Suprapubic skin (tissue), 4 donors: Measurements from ENCODE around the gene TRPM2. TPM values are rescaled to one million over a fixed set of nuclear protein-coding genes. Genes with fewer than 3 reads are reported as not detected.

Experiments
- DNase-seq, 2 donors: peaks; one replicate each; pipeline ENCODE4 v3.0.0-alpha.2; 2019; ENCODE audit warnings: low spot score in 2 of 2
- H3K27ac ChIP-seq: fragments of 200-600 bp; sonication (generic); one replicate; pipeline ENCODE4 v1.5.1; 2019
- H3K27me3 ChIP-seq: fragments of 200-600 bp; sonication (generic); one replicate; pipeline ENCODE4 v1.5.1; 2019
- H3K36me3 ChIP-seq: fragments of 200-600 bp; sonication (generic); one replicate; pipeline ENCODE4 v1.5.1; 2019
- H3K4me1 ChIP-seq: fragments of 200-600 bp; sonication (generic); one replicate; pipeline ENCODE4 v1.5.1; 2019
- H3K4me3 ChIP-seq: fragments of 200-600 bp; sonication (generic); one replicate; pipeline ENCODE4 v1.5.1; 2019; ENCODE audit warnings: mild to moderate bottlenecking
- H3K9me3 ChIP-seq: fragments of 200-600 bp; sonication (generic); one replicate; pipeline ENCODE4 v1.5.1; 2019
- EP300 ChIP-seq: sonication (generic); formaldehyde crosslinking; IDR thresholded peaks from one replicate; pipeline ENCODE4 v1.6.1; 2017; ENCODE audit warnings: antibody characterized with exemption
- POLR2A ChIP-seq, 2 donors: fragments of 450-650 bp; IDR thresholded peaks; one replicate each; pipeline ENCODE4 v1.6.1; 2017; ENCODE audit warnings: antibody characterized with exemption in 2 of 2, mild to moderate bottlenecking in 2 of 2, moderate library complexity in 2 of 2
- POLR2AphosphoS5 ChIP-seq, 3 donors: sonication (generic); formaldehyde crosslinking; IDR thresholded peaks; one replicate each; pipeline ENCODE4 v1.6.1; 2017; ENCODE audit warnings: antibody characterized with exemption in 3 of 3
- WGBS: methylation state at CpG from one replicate; pipeline ENCODE4 v1.1.5; 2018; 5-methylcytosine and 5-hydroxymethylcytosine counted together
- total RNA-seq, 4 donors: library from RNA; depleted of rRNA; stranded (reverse); fragments of >200 nt; gene quantifications; one replicate each; pipeline ENCODE4 v1.1.0, GENCODE V29; 2016
- TF ChIP-seq, protein P1 (sequence below), 2 donors: fragments of 200-600 bp in 1 of 2; fragments of 450-650 bp in 1 of 2; sonication (generic) in 1 of 2; IDR thresholded peaks; one replicate each; pipeline ENCODE4 v1.5.1; 2016 to 2019; ENCODE audit warnings: antibody characterized with exemption in 2 of 2, mild to moderate bottlenecking in 1 of 2, moderate library complexity in 1 of 2

Gene TRPM2
- total RNA-seq, 4 donors from 2014 or later: 2.5 to 4.2 (median 3.2) TPM

DNA sequence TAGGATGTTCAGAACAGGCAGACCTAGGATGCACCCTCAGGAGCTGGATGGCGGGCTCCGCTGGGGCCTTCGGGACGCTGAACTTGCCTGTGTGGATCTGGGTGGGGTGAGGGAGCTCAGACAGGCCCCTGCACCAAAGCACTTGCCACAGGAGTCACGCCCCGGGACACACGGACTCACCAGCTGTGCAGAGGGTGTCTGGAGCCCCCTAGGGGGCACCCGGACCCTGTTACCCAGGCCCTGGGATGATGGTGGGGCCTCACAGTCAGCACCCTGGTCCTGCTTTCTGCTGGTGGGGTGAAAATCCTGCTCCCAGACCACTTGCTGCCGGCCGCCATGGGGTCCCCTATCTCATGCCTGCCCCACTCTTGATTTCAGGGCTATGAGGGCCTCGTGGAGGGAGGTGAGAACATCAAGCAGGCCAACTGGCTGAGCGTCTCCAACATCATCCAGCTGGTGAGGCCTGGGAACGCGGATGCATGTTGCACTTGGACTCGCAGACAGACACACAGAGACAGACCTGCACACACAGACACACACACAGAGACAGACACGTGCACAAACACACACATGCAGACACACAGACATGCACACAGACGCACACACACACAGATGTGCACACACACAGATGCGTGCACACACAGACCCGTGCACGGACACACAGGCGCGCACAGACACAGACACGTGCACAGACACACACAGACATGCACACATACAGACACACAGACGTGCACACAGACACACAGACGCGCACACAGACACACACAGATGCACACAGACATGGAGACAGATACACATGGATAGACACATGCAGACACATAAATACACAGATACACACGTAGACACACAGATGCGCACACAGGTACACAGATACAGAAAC, 42.6 kb upstream of the TRPM2 start:
- Histone ChIP-seq H3K27ac (no peak overlapping the region), H3K9me3 (no peaks in the 10 kb centered on the region), H3K4me1 (peaks cover 8% of the 10 kb centered on the region), H3K36me3 (peaks cover 84% of the 10 kb centered on the region), H3K27me3 (no peaks in the 10 kb centered on the region), H3K4me3 (no peak overlapping the region)
- DNase-seq: no peak
- TF ChIP-seq POLR2A (IDR thresholded peaks at IDR 0.05) (no peak), POLR2AphosphoS5 (IDR thresholded peaks at IDR 0.05) (no peak), EP300 (no peak)
- TF ChIP-seq, protein P1, sequence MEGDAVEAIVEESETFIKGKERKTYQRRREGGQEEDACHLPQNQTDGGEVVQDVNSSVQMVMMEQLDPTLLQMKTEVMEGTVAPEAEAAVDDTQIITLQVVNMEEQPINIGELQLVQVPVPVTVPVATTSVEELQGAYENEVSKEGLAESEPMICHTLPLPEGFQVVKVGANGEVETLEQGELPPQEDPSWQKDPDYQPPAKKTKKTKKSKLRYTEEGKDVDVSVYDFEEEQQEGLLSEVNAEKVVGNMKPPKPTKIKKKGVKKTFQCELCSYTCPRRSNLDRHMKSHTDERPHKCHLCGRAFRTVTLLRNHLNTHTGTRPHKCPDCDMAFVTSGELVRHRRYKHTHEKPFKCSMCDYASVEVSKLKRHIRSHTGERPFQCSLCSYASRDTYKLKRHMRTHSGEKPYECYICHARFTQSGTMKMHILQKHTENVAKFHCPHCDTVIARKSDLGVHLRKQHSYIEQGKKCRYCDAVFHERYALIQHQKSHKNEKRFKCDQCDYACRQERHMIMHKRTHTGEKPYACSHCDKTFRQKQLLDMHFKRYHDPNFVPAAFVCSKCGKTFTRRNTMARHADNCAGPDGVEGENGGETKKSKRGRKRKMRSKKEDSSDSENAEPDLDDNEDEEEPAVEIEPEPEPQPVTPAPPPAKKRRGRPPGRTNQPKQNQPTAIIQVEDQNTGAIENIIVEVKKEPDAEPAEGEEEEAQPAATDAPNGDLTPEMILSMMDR (IDR thresholded peaks at IDR 0.05): no peak
- WGBS: 90% methylated on average over 20 of the region's 28 CpGs

DNA sequence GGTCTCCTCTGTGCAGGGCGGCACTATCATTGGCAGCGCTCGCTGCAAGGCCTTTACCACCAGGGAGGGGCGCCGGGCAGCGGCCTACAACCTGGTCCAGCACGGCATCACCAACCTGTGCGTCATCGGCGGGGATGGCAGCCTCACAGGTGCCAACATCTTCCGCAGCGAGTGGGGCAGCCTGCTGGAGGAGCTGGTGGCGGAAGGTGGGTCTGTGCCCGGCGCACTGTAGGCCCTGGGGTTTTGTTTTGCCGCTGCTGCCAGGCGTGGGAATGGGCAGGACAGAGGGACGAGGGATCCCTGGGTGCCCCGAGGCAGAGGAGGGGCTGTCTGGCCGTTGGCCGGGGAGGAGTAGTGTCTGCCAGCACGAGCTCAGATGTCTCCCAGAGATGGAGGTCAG, 41.3 kb upstream of the TRPM2 start:
- WGBS: 93% methylated on average over 3 of the region's 22 CpGs
- no peak for DNase-seq
- no peak overlapping the region for H3K4me3 ChIP-seq
- peaks cover 88% of the 10 kb centered on the region for H3K36me3 ChIP-seq
- TF ChIP-seq, protein P1 (IDR thresholded peaks at IDR 0.05): no peak
- no peak for TF ChIP-seq EP300
- no peak for TF ChIP-seq POLR2AphosphoS5 (IDR thresholded peaks at IDR 0.05)
- no peak for TF ChIP-seq POLR2A (IDR thresholded peaks at IDR 0.05)
- no peaks in the 10 kb centered on the region for H3K4me1 ChIP-seq
- H3K27ac ChIP-seq: no peak overlapping the region
- H3K27me3 ChIP-seq: no peaks in the 10 kb centered on the region
- H3K9me3 ChIP-seq: no peaks in the 10 kb centered on the region

- peaks cover 88% of the 10 kb centered on the region for H3K36me3 ChIP-seq
- no peaks in the 10 kb centered on the region for H3K4me1 ChIP-seq
- no peak overlapping the region for H3K27ac ChIP-seq
- DNase-seq: no peak
- TF ChIP-seq POLR2AphosphoS5 (IDR thresholded peaks at IDR 0.05): no peak
- TF ChIP-seq, protein P1 (IDR thresholded peaks at IDR 0.05): no peak
- no peak for TF ChIP-seq EP300
- no peak for TF ChIP-seq POLR2A (IDR thresholded peaks at IDR 0.05)
- WGBS: no CpG with 5 or more reads among the region's 19 CpGs
- no peaks in the 10 kb centered on the region for H3K9me3 ChIP-seq
- H3K4me3 ChIP-seq: no peak overlapping the region
- no peaks in the 10 kb centered on the region for H3K27me3 ChIP-seq
Measured at GRCh38 chr21:44312716-44313115, 40.7 kb upstream of the TRPM2 start.

- TF ChIP-seq EP300 (no peak), POLR2AphosphoS5 (IDR thresholded peaks at IDR 0.05) (no peak), POLR2A (IDR thresholded peaks at IDR 0.05) (no peak)
- TF ChIP-seq, protein P1 (IDR thresholded peaks at IDR 0.05): no peak
- Histone ChIP-seq H3K27me3 (no peaks in the 10 kb centered on the region), H3K27ac (no peak overlapping the region), H3K36me3 (peaks cover 88% of the 10 kb centered on the region), H3K4me1 (no peaks in the 10 kb centered on the region), H3K9me3 (no peaks in the 10 kb centered on the region), H3K4me3 (no peak overlapping the region)
- whole genome bisulfite sequencing: 95% methylated on average over 7 of the region's 13 CpGs
- no peak for DNase-seq
Measured at GRCh38 chr21:44313451-44313850, 40.0 kb upstream of the TRPM2 start.

GRCh38 chr21:44314128-44314527, 39.3 kb upstream of the TRPM2 start:
- no peak overlapping the region for H3K4me3 ChIP-seq
- WGBS: 90% methylated on average over 15 of the region's 15 CpGs
- no peaks in the 10 kb centered on the region for H3K4me1 ChIP-seq
- no peaks in the 10 kb centered on the region for H3K27me3 ChIP-seq
- no peaks in the 10 kb centered on the region for H3K9me3 ChIP-seq
- H3K36me3 ChIP-seq: peaks cover 95% of the 10 kb centered on the region
- no peak for TF ChIP-seq POLR2A (IDR thresholded peaks at IDR 0.05)
- TF ChIP-seq, protein P1 (IDR thresholded peaks at IDR 0.05): no peak
- TF ChIP-seq EP300: no peak
- TF ChIP-seq POLR2AphosphoS5 (IDR thresholded peaks at IDR 0.05): no peak
- no peak overlapping the region for H3K27ac ChIP-seq
- DNase-seq: no peak
